Cerebellar cortex (tissue), 1 donor: ENCODE data around the gene ARHGAP6.

ENCODE experiments used
- DNase-seq: peaks from one replicate; pipeline ENCODE4 v3.0.0-alpha.2; 2015; ENCODE audit warnings: low spot score

ARHGAP6 gene

DNA sequence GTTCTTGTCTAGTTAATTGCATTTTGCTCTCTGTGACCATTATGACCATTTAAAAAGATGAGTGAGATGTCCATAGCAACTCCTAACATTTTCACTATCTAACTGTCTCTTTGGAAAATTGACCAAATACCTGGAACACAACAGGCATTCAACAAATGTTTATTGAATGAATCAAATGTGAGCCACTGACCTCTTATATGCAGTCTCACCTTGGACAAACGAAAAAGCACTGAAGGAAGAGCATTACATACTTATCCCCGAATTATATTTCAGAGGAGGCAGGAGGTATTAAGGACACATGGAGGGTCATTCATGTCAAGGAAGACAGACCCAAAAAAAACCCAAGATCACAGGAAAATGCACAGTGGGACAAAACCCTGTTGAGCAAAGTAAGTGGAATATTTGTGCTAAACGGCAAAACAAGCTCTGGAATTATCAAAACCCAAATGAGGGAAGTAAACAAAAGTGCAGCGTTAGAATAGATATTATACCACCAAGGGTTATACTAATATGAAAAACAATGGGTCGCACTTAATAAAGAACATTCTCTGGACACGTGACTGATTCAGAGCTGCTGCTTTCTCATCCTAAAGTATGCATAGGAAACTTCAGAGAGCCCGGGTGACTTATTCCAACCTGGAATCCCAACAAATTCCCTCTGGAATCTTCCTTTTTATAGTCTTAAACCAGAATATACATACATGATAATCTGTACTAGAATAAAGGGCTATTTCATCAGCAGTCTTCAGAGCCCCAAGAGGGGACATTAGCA is 240.6 kb downstream of the ARHGAP6 start:
- DNase-seq: no peak

DNA sequence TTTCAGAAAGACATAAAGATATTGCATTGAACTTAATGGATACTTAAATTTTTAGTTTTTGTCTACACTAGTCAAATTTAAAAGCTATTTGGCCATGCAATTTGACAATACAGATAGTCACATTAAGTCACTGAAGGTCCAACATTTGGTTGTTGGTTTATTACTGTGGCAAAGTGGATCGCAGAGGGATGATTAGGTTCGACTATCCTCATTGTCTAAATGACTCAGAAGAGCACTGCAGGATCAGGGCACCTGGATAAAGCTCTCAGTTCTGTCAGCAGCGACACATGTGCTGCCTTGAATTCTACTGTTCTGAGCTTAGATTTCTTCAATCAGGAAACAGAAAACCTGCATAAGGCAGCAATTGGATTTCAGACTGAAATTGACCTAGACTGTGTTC is 241.8 kb downstream of the ARHGAP6 start:
- DNase-seq: no peak

DNA sequence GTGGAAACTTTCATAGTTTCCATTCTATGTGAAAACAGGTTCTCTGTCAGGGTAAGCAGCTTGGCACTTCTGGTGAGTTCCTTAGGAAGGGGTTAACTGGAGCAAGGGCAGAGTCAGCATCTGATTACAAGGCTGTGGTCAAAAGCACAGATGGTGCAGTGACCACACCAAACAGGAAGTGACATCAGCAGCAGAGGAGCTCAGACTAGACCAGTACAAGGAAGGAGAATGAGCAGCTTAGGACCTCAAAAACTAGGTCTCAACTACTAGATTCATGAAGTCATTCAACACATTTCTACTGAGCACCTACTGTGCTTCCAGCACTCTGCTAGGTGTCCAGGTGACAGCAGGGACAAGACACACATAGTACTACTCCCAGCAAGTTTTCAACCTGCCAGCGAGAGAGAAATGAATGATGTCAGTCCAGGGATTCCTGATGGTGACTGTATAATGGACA is 242.3 kb downstream of the ARHGAP6 start:
- no peak for DNase-seq

DNA sequence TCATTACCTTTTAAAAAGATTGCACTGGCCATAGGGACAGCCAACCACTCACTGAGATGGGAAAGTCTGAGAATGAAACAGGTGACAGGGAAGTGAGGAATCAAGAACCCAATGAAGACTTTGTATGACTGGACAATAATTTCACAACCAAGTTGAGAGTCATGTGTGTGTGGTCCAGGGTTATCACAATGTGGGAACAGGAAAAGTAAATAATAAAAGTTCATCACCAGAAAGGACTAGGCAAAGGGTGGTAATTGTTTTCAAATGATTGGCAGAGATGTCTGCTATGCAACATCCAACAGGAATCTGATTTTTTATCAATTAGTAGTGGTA is 243.2 kb downstream of the ARHGAP6 start:
- DNase-seq: no peak

DNA sequence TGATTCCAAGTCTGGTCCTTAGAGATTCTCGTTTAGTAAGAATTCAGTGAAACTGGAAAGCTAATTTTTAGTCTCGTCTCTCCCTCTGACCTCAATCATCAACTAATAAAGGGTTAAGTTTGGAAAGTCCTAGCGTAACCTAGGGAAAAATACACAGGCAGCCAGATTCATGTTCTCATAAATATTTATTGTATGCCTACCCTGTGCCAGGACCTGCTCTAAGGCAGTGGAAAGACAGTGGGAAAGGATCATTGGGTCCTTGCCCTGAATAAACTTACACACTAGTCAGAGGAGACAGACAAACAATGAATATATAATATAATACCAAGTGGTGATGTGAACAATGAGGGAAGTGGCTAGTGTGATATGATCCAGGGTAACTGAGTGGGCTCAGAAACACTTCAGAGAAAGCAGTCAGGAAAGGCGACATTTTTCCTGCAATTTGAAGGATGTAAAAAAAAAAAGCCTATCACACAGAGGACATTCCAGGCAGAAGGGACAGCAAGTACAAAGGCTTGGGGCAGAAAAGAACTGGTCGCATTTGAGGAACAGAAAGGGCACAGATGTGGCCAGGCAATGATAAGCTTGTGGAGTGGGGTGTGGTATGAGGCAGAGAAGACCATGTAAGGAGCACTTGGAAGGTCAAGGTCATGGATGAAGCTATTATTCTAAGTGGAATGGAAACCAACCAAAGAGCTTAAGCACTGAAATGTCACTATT is 243.8 kb downstream of the ARHGAP6 start:
- no peak for DNase-seq

DNA sequence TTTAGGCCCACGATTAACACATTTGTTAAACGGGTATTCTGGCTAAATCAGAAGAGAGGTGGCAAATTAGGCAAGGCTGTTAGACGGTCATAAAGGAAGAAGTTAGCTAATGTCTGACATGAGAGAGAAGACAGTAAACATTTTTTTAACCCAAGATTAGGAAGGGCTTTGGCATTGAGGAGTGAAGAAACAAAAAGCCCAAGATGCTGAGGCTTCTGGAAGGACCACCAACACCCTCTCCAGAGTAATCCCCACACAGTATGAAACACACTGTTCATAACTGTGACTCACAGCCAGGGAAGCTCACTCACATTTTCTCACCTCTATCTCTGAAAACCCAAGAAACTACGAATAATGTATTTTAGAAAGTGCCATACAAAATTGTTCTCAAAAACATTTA is 244.9 kb downstream of the ARHGAP6 start:
- no peak for DNase-seq

DNA sequence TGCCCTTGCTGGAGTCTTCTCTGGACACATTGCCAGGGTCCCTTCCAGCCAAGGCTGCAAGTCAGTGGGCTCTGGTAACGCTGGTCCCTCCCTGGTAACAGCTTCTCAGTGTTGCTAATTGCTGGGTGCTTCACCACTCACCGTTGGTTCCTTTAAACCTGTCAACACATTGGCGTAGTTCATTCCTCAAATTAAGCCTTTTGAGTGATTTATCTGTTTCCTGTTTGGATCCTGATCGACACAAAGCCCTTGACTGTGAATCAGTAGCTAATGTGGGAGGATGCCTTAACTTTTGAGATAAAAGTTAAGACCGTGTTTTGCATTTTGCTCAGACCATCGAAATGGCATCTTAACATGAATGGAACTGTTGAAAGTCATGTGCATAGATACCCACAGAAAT is 246.6 kb downstream of the ARHGAP6 start:
- no peak for DNase-seq

DNA sequence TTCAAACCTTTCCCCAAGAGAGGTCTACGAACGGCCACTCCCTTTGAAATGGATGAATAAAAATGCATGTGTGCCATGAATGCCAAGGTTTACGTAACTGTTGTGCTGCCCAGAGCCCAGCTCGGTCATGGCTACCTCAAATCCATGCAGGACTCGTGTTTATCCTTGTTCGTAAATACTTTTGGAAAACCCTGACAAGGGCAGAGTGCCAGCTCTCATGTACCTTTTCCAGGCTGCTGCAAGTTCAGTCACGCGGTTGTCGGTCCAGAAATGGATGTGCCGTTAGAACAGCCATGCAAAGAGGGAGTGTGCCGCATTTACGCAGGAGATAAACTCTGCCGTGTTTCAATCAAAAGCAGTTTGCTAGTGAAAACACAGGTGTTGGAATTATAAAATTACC is 249.1 kb downstream of the ARHGAP6 start:
- no peak for DNase-seq

DNA sequence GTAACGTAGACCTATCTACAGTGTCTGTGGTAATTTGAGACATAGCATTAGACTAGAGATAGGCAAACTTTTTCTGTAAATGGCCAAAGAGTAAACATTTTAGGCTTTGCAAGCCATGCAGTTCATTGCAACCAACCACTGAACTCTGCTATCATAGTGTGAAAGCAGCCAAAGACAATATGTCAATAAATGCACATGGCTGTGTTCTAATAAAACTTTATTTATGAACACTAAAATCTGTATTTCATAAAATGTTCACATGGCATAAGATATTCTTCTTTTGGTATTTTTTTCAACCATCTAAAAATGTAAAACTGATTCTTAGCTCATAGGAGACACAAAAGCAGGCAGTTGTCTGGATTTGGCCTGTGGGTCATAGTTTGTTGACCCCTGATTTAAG is 251.6 kb downstream of the ARHGAP6 start:
- no peak for DNase-seq

DNA sequence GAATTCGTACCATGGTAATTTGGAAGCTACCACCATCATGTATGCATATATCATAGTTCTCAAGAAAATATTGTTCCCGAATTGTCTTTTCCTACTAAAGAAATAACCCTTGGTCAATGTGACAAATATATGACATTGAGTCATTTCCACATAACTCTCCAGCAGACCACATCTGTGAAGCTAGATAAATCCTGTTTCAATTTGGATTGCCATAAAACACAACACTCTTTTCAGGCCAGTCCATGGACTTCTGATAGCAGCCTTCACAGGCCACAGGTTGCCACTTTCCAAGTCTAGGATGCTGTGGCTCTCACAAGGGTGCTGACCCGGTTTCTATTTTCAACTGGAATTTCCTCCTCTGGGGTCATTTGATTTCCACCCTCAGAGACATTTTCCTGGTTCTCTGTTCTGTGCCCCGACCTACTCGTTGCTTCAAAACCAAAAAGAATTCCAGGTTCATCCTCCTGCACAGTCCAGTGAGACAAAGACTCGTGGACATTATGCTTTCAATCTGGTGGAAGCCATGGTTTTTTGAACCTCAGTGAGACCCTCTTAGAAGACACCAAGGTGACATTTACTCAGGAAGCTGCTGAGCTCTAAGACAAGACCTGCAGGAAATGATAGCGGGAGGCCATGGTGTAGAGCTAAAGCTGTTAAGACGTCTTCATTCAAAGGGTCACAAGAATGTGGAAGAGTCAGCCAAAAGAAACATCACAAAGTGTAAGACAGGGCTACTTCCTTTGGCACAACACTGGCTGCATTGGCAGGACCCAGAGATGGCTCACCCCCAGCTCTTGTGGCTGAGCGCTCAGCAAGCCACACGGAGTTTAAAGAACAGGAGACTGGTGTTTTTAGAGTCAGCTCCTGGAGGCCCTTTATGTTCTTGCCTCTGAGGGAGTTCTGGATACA is 252.8 kb downstream of the ARHGAP6 start:
- no peak for DNase-seq

DNA sequence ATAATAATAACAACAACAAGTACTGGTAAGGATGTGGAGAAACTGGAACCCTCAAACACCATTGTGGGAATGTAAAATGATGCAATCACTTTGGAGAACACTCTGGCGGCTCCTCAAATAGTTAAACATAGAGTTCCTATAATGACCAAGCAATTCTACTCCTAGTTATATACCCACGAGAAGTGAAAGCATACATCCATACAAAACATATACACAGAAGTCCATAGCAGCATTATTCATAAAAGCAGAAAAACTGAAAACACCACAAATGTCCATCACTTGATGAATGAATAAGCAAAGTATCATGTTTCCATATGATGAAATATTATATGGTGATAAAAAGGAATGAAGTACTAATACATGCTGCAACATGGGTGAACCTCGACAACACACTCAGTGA is 255.8 kb downstream of the ARHGAP6 start:
- DNase-seq: no peak

DNA sequence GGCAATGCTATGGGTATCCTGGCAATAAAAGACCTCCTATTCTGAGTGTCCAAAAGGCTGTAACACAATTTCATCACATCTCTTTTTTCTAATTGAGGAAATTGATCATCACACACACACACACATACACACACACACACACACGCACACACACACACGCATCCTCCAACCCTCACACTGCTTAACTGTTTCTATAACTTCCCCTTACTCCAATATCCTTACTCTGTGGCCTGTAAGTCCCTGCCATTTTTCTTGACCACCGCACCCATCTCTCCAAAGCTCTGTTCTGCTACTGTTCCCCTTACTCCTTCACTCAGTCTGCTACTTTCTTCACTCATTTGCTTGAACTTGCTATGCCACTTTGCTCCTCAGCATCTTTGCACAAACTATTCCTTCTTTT is 256.9 kb downstream of the ARHGAP6 start:
- no peak for DNase-seq

DNA sequence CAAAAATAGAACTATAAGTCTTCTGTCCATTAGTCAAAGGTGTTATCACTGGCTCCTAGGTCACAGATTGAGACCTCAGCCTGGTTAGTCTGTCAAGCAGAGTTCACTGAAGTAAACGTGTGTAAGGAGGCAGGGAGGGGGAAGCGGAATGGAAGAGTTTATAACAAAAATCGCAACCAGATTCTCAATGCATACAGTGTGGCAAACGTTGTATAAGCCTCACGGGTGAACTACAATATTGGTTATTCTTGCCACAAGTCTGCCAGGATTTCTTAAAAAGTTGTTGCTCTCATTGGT is 257.7 kb downstream of the ARHGAP6 start:
- DNase-seq: no peak

DNA sequence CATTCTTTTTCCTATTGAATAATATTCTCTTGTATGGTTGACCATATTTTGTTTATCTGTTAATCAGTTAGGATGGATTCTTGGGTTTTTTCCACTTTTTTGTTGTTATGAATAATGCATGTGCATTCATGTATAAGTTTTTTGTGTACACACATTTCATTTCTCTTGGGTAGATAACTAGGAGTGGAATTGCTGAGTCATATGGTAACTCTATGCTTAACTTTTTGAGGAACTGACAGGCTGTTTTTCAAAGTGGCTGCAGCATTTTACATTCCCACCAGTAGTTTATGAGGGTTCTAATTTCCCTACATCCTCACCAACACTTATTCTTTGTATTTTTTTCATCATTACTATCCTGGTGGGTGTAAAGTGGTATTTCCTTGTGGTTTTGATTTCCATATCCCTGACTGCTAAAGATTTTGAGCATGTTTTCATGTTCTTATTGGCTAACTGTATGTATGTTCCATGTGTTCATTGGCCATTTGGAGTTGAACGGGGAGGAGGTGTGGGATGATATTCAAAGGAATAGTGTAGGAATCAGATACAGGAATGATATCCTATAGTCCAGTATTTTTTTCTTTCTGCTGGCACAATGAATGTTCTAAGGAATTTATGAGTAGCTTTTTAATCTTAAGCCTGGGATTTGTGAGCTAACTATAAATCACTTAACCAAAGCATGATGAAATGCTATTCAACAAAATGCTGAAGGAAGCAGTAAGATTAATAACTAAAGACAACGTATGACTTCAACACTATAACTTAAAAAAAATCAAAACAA is 258.2 kb downstream of the ARHGAP6 start:
- DNase-seq: no peak

DNA sequence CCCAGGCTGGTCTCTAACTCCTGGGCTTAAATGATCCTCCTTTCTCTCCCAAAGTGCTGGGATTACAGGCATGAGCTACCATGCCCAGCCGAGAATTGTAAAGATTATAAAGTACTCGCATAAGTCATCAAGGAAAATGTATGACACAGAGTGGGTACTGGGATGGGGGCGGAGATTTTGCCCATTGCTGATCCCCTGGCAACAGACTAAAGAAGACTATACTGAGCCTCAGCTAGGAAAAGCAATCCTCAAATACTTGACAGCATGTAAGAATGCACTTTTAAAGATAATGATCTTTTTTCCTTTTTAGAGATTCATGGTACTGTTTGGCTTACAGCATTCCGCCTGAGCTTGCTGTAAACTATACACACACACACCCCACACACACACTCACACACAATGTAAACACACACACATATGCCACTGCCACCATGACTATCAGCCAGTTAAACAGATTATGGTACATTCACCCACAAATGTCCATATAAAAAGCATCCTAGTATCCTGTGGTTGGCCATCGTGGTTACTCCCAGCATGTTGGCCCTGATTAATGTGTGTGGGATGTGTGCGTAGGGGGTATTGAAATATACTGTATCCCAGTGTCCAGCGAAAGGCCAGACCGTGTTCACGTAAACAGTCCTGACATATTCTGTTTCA is 259.5 kb downstream of the ARHGAP6 start:
- no peak for DNase-seq

DNA sequence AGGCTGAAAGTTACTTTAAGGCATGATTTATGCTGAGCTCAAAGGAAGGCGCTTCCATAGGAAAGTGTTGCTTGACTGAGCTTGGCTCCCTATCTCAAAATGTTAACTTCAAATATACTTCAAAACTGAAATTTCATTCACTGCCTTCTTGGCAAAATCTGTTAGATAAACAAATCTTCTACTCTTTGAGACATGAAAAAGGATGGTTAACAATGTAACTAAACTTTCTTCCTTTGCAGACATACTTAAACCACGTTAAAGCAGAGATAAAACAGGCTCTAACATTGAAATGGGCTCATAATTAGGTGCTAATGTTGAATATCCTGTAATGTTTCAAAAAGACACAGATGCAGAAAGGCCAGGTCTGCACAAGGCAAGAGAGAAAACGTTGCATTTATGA is 262.1 kb downstream of the ARHGAP6 start:
- DNase-seq: no peak

DNA sequence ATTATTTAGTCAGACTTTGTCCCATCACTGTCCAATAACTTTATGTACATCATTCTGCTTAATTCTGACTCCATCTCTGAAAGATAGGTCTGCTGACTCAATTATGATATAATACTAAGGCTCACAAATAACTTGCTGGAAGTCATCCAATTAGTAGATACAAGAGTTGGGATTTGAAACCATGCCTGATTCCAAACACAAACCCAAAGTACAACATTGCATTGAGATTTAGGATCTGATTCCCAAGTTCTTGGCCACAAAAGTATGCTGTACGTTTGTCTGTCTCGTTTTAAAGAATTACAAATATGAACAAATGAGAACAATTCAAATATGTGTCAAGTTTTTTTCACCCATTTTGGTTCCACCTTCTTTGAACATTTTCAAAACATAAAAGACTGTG is 263.8 kb downstream of the ARHGAP6 start:
- no peak for DNase-seq

DNA sequence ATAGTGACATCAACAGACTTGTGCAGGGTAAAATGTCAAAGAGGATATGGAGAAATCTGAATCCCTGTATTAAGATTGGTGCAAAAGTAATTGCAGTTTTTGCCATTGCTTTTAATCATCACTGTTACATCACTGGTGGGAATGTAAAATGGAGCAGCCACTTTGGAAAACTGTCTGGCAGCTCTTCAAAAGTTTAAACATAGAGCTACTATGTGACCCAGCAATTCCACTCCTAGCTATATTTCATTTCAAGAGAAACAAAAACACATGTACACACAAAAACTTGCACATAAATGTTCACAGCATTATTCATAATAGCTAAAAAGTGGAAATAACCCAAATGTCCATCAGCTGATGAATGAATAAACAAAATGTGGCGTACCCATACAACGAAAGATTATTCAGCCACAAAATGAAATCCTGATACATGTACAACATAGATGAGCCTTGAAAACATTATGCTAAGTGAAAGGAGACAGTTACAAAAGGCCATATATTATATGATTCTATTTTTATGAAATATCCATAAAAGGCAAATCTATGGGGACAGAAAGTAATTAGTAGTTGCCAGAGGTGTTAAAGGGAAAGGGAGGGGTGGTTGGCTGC is 266.1 kb downstream of the ARHGAP6 start:
- DNase-seq: no peak

DNA sequence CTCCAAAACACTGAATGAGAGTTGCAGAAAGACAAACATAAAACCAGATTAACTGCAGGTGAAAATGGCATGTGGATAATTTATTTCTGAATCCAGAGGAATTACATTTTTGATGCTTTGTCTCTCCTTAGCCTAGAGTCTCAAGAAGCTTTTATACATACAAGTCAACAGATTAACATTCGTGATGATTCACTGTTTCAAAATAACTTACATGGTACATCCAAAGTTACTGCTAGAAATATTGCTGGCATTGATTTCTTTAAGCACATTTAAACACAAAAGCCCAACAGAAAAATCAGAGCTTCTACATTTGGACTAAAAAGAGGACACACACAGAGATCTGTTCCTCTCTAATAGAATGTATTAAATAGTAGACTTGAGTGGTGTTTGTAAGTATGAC is 266.9 kb downstream of the ARHGAP6 start:
- DNase-seq: no peak

DNA sequence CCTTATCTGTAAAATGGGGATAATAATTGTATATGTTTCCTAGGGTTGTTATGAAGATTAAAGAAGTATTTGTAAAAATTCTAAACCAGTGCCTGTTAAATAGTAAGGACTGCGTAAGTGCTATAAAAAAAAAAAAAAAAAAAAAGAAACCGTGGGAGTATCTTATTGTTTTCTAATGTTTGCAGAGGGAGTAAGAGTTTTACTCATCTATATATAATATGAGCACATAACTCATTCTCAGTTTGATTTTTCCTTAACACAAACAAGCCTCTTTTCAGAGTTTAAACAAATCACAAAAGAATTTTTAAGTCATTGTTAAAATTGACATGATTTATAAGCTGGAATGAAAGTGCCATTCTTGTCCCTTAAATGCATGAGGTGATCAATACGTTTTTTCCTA is 267.6 kb downstream of the ARHGAP6 start:
- no peak for DNase-seq

DNA sequence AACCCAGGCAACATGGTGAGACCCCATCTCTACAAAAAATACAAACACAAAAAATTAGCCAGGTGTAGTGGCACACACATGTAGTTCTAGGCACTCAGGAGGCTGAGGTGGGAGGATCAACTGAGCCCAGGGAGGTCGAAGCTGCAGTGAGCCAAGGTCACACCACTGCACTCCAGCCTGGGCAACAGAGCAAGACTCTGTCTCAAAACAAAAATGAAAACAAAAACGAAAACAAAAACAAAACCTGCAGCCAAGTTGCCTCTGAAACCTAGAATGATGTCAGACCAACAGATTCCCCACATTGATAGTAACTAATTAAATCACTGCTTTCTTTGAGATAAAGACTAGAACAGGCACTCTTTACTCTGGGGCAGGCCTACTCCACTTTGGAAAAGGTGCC is 268.0 kb downstream of the ARHGAP6 start:
- no peak for DNase-seq
